Activated CD8-positive, alpha-beta T cell treated with anti-CD3 and anti-CD28 coated beads for 36 hours (primary cell): ENCODE measurements around the gene MYPN. TPM values are rescaled to one million over a fixed set of nuclear protein-coding genes. Genes with fewer than 3 reads are reported as not detected.
"Not testable (repeated sequence)": the region's sequence is repeated elsewhere in the genome, so short reads cannot be mapped to it uniquely, and the experiment has no call there.

Source experiments
- ATAC-seq: fragments of 200-7000 bp; cut with Tn5 transposase; one replicate; pipeline ENCODE4 v1.10.0; 2021; ENCODE audit warnings: mild to moderate bottlenecking, moderate library complexity
- CTCF ChIA-PET: fragments of 350-600 bp; sonication (Branson Sonifier 250); formaldehyde crosslinking; loops from one replicate; lab custom pipeline; 2021; ENCODE audit warnings: antibody characterized with exemption; lab: Charles Lee
- POLR2A ChIA-PET: fragments of 350-600 bp; sonication (Branson Sonifier 250); formaldehyde crosslinking; loops from one replicate; lab custom pipeline; 2021; ENCODE audit warnings: antibody characterized with exemption; lab: Charles Lee
- DNase-seq: peaks from one replicate; pipeline ENCODE4 v3.0.0-alpha.2; 2020
- H3K27ac Mint-ChIP-seq: one replicate; pipeline ENCODE4 v1.8.0; 2021; ENCODE audit warnings: mild to moderate bottlenecking, mixed read lengths
- H3K27me3 Mint-ChIP-seq: one replicate; pipeline ENCODE4 v1.8.0; 2021; ENCODE audit warnings: mixed read lengths
- H3K36me3 Mint-ChIP-seq: one replicate; pipeline ENCODE4 v1.8.0; 2021; ENCODE audit warnings: low read depth, mixed read lengths
- H3K4me1 Mint-ChIP-seq: one replicate; pipeline ENCODE4 v1.8.0; 2021; ENCODE audit warnings: low read depth, mixed read lengths
- H3K4me3 Mint-ChIP-seq: one replicate; pipeline ENCODE4 v1.8.0; 2021; ENCODE audit warnings: mild to moderate bottlenecking, moderate library complexity, mixed read lengths
- H3K9me3 Mint-ChIP-seq: one replicate; pipeline ENCODE4 v1.8.0; 2021; ENCODE audit warnings: mixed read lengths
- intact Hi-C: fragments of 100-400 bp; cut with micrococcal nuclease; formaldehyde crosslinking; loops from one replicate; pipeline ENCODE4 v1.10.0; 2022
- total RNA-seq, 2 experiments: library from RNA; stranded (reverse); gene quantifications; one replicate each; pipeline ENCODE4 v1.2.3, GENCODE V29; 2021
- TF ChIP-seq, protein P1 (sequence below): fragments of 200-600 bp; IDR thresholded peaks from one replicate; pipeline ENCODE4 v1.8.0; 2022; ENCODE audit warnings: antibody characterized with exemption, mild to moderate bottlenecking

The MYPN gene
- total RNA-seq, 2 experiments from 2014 or later = not detected

DNA sequence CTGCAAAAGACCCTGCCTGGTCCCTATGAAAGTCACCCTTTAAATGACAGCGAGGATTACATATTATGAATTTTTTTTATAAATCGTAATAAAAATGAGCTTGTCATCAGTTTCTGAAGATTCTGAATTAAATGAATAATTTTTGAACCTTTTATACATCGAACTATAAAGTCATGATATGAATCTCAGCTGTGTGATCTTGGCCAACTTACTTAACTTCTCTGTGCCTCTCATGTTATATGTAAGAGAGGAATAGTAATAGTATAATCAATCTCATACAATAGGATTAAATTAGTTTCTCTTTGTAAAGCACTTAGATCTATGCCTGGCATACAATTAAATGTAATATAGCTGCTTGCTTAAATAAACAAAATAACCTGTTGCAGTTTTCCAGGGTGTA lies 127.9 kb downstream of the MYPN start:
- POLR2A ChIA-PET = no interaction called here
- H3K4me1 Mint-ChIP-seq = no peaks in the 10 kb centered on the region

GRCh38 chr10:68238371-68238770 lies 129.1 kb downstream of the MYPN start:
- ChIA-PET CTCF (no interaction called here), POLR2A (no interaction called here)
- H3K4me3 Mint-ChIP-seq = no peak overlapping the region
- H3K27ac Mint-ChIP-seq = no peak overlapping the region
- no peaks in the 10 kb centered on the region for H3K4me1 Mint-ChIP-seq
- peaks cover 6% of the 10 kb centered on the region for H3K27me3 Mint-ChIP-seq
- no peak for DNase-seq
- no peaks in the 10 kb centered on the region for H3K36me3 Mint-ChIP-seq
- TF ChIP-seq, protein P1, sequence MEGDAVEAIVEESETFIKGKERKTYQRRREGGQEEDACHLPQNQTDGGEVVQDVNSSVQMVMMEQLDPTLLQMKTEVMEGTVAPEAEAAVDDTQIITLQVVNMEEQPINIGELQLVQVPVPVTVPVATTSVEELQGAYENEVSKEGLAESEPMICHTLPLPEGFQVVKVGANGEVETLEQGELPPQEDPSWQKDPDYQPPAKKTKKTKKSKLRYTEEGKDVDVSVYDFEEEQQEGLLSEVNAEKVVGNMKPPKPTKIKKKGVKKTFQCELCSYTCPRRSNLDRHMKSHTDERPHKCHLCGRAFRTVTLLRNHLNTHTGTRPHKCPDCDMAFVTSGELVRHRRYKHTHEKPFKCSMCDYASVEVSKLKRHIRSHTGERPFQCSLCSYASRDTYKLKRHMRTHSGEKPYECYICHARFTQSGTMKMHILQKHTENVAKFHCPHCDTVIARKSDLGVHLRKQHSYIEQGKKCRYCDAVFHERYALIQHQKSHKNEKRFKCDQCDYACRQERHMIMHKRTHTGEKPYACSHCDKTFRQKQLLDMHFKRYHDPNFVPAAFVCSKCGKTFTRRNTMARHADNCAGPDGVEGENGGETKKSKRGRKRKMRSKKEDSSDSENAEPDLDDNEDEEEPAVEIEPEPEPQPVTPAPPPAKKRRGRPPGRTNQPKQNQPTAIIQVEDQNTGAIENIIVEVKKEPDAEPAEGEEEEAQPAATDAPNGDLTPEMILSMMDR = no peak
- intact Hi-C loops = no loop called here
- ATAC-seq = no peak
- no peaks in the 10 kb centered on the region for H3K9me3 Mint-ChIP-seq

More for the DNA sequence above, 127.9 kb downstream of the MYPN start:
- TF ChIP-seq, protein P1 = no peak
- DNase-seq (no peak), ATAC-seq (no peak)
- Mint-ChIP-seq H3K9me3 (no peaks in the 10 kb centered on the region), H3K4me3 (no peak overlapping the region), H3K36me3 (no peaks in the 10 kb centered on the region), H3K27me3 (peaks cover 12% of the 10 kb centered on the region), H3K27ac (no peak overlapping the region)
- CTCF ChIA-PET = interaction anchor here (1.0 to 1.3 kb wide), 3 partner anchors 15 to 64 kb away, joined by 3 to 6 read pairs (median 5); no protein-coding TSS in a partner anchor
- intact Hi-C loops = no loop called here

DNA sequence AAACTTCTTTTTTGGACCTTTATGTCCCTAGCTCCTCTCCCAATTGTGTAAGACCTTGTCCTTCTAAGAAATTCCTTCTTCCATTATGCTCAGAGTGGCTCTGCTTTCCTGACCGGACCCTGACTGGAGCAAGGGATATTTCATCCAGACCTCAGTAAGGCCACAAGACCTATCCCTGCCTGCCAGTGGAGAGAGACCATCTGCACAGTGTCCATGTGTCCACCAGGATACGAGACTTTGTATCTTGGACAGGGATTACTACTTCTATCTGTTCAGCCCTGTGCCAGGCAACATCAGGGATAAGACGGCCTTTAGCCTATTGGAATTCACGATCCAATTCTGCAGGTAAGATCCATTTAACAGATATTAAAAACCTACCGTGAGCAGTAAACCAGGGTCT lies 129.8 kb downstream of the MYPN start:
- ChIA-PET CTCF (interaction anchor here (0.9 kb wide), 1 partner anchor 15 kb away, joined by 3 read pairs; no protein-coding TSS in a partner anchor), POLR2A (no interaction called here)
- ATAC-seq = no peak
- no peaks in the 10 kb centered on the region for H3K27me3 Mint-ChIP-seq
- intact Hi-C loops = no loop called here
- no peak overlapping the region for H3K4me3 Mint-ChIP-seq
- no peaks in the 10 kb centered on the region for H3K9me3 Mint-ChIP-seq
- DNase-seq = no peak
- no peaks in the 10 kb centered on the region for H3K36me3 Mint-ChIP-seq
- H3K27ac Mint-ChIP-seq = no peak overlapping the region
- TF ChIP-seq, protein P1 = no peak
- no peaks in the 10 kb centered on the region for H3K4me1 Mint-ChIP-seq

- POLR2A ChIA-PET = no interaction called here
- TF ChIP-seq, protein P1 = no peak
- Mint-ChIP-seq H3K36me3 (no peaks in the 10 kb centered on the region), H3K27ac (no peak overlapping the region), H3K9me3 (no peaks in the 10 kb centered on the region), H3K27me3 (no peaks in the 10 kb centered on the region), H3K4me3 (no peak overlapping the region), H3K4me1 (no peaks in the 10 kb centered on the region)
- DNase-seq (no peak), ATAC-seq (no peak)
- CTCF ChIA-PET = interaction anchor here (0.6 to 0.9 kb wide), 2 partner anchors 9 to 14 kb away, joined by 3 read pairs; no protein-coding TSS in a partner anchor
- intact Hi-C loops = no loop called here
Observed at GRCh38 chr10:68239596-68240150, 130.4 kb downstream of the MYPN start.

DNA sequence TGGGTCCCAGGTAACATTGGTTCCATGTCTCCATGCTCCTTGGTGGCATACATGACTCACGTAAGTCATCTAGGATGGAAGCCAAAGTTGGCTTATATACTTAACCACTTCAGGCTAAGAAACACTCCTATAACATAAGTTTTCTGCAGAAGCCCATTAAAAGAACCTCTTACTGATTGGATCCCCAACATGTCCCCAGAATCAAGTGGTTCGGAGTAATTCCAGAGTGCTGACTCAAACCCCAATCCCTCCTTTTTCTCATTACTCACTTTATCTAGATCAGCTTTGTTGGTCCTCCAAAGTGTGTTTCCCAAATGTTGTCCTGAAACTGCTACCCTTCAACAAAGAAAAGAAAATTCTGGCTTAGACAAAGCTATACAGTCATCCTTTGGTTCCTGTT lies 132.8 kb downstream of the MYPN start:
- Mint-ChIP-seq H3K4me1 (no peaks in the 10 kb centered on the region), H3K27me3 (no peaks in the 10 kb centered on the region), H3K27ac (no peak overlapping the region), H3K4me3 (no peak overlapping the region), H3K36me3 (no peaks in the 10 kb centered on the region), H3K9me3 (no peaks in the 10 kb centered on the region)
- intact Hi-C loops = no loop called here
- TF ChIP-seq, protein P1 = no peak
- DNase-seq (no peak), ATAC-seq (no peak)
- POLR2A ChIA-PET = no interaction called here
- CTCF ChIA-PET = interaction anchor here (1.3 to 1.8 kb wide), 2 partner anchors 29 to 60 kb away, joined by 4 to 7 read pairs; no protein-coding TSS in a partner anchor

DNA sequence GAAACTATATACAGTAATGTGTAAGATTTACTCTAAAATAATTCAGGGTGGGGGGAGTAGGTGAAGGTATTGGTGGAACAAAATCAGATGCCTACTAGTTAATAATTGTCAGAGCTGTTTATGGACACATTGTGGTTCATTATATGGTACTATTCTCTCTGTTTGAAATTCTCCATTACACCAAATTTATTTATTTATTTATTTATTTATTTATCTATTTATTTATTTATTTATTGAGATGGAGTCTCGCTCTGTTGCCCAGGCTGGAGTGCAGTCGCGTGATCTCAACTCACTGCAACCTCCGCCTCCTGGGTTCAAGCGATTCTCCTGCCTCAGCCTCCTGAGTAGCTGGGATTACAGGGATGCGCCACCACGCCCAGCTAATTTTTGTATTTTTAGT lies 137.1 kb downstream of the MYPN start:
- CTCF ChIA-PET = interaction anchor here (0.9 to 1.7 kb wide), 2 partner anchors 18 to 34 kb away, joined by 3 to 8 read pairs; no protein-coding TSS in a partner anchor
- H3K9me3 Mint-ChIP-seq, H3K27ac Mint-ChIP-seq, H3K4me3 Mint-ChIP-seq, DNase-seq, H3K36me3 Mint-ChIP-seq, intact Hi-C loops, H3K4me1 Mint-ChIP-seq, H3K27me3 Mint-ChIP-seq, POLR2A ChIA-PET, ATAC-seq: not testable (repeated sequence)
